HFFc6 (cell line): ENCODE results near the gene RABIF. TPM values are rescaled to one million over a fixed set of nuclear protein-coding genes. Genes with fewer than 3 reads are reported as not detected.

Source experiments
- DNase-seq: peaks from one replicate; pipeline ENCODE4 v3.0.0-alpha.2; 2018
- H3K27ac Mint-ChIP-seq: 2 replicates; pipeline ENCODE4 v1.8.0; 2020; ENCODE audit warnings: mild to moderate bottlenecking, mixed read lengths
- H3K27me3 Mint-ChIP-seq: 2 replicates; pipeline ENCODE4 v1.8.0; 2021; ENCODE audit warnings: mild to moderate bottlenecking, moderate library complexity, mixed read lengths; ENCODE audit not compliant: insufficient read depth
- H3K36me3 Mint-ChIP-seq: 2 replicates; pipeline ENCODE4 v1.8.0; 2021; ENCODE audit warnings: low read depth, mixed read lengths
- H3K4me1 Mint-ChIP-seq: 2 replicates; pipeline ENCODE4 v1.8.0; 2020; ENCODE audit warnings: low read depth, mixed read lengths
- H3K4me3 Mint-ChIP-seq: 2 replicates; pipeline ENCODE4 v1.8.0; 2020; ENCODE audit warnings: mild to moderate bottlenecking, moderate library complexity, mixed read lengths
- H3K9me3 Mint-ChIP-seq: 2 replicates; pipeline ENCODE4 v1.8.0; 2020; ENCODE audit warnings: mild to moderate bottlenecking, mixed read lengths
- total RNA-seq, 6 experiments: library from RNA; stranded (reverse); fragmentation: NEBNext Ultra II Directional; extraction: Animal tissue kit (Norgen Biotek cat#: 25700); gene quantifications; 2 replicates in 1 of 6; 3 replicates in 5 of 6; pipeline ENCODE4 v1.2.3, GENCODE V29; 2021
- TF ChIP-seq, protein P1 (sequence below): fragments of 200-600 bp; sonication (generic); IDR thresholded peaks from 2 replicates; pipeline ENCODE4 v1.5.0; 2021; ENCODE audit warnings: antibody characterized with exemption, mild to moderate bottlenecking

The RABIF gene
- total RNA-seq, 6 experiments from 2014 or later = 9.0 to 11.7 (median 10.9) TPM

DNA sequence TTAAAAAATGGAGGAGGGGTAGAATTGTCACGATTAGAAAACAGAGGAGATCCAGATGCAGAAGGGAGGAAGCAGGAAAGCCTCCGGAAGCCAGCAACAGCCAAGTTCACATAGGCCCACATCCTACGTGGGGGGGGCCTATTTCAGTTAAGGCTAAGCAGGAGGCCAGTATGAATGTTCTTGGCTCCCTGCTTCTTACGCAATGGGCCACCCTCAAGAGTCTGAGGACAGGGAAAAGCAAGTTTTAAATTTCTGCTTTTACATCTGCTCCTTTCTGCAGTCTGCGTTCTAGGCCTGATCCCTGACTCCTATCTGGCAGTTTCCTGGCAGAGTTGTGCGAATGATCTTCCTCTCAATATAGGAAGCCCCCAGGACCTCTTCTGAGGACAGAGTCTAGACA, 30.6 kb downstream of the RABIF start:
- TF ChIP-seq, protein P1, sequence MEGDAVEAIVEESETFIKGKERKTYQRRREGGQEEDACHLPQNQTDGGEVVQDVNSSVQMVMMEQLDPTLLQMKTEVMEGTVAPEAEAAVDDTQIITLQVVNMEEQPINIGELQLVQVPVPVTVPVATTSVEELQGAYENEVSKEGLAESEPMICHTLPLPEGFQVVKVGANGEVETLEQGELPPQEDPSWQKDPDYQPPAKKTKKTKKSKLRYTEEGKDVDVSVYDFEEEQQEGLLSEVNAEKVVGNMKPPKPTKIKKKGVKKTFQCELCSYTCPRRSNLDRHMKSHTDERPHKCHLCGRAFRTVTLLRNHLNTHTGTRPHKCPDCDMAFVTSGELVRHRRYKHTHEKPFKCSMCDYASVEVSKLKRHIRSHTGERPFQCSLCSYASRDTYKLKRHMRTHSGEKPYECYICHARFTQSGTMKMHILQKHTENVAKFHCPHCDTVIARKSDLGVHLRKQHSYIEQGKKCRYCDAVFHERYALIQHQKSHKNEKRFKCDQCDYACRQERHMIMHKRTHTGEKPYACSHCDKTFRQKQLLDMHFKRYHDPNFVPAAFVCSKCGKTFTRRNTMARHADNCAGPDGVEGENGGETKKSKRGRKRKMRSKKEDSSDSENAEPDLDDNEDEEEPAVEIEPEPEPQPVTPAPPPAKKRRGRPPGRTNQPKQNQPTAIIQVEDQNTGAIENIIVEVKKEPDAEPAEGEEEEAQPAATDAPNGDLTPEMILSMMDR = no peak
- Mint-ChIP-seq H3K4me1 (peaks cover 10% of the 10 kb centered on the region), H3K4me3 (no peak overlapping the region), H3K36me3 (no peaks in the 10 kb centered on the region), H3K27ac (no peak overlapping the region), H3K9me3 (no peaks in the 10 kb centered on the region), H3K27me3 (peaks cover 5% of the 10 kb centered on the region)
- DNase-seq = no peak

DNA sequence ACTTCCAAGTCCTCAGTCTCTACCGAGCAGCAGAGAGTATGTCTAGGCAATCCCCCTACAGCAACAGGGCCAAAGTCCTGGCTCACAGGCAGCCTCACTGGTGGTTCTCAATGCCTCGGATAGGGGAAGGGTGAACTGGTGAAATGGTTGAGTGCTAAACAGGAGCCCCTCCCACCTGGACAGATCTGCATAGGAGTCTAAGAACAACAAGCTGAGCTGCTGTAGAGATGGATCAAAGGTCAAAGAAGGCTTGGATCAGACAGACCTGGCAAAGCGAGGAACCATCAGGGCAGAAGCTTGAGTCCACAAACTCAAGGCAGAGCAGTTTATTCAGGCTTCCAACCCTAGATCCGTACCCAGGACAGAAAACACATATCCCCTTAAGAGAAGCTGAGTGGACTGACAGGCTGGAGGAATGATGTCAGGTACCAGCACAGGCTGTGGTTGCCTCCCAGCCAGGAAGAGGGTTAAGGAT, 31.8 kb downstream of the RABIF start:
- TF ChIP-seq, protein P1 = no peak
- no peaks in the 10 kb centered on the region for H3K9me3 Mint-ChIP-seq
- H3K4me1 Mint-ChIP-seq = peaks cover 7% of the 10 kb centered on the region
- H3K27ac Mint-ChIP-seq = no peak overlapping the region
- no peaks in the 10 kb centered on the region for H3K36me3 Mint-ChIP-seq
- peaks cover 5% of the 10 kb centered on the region for H3K27me3 Mint-ChIP-seq
- H3K4me3 Mint-ChIP-seq = no peak overlapping the region
- no peak for DNase-seq

DNA sequence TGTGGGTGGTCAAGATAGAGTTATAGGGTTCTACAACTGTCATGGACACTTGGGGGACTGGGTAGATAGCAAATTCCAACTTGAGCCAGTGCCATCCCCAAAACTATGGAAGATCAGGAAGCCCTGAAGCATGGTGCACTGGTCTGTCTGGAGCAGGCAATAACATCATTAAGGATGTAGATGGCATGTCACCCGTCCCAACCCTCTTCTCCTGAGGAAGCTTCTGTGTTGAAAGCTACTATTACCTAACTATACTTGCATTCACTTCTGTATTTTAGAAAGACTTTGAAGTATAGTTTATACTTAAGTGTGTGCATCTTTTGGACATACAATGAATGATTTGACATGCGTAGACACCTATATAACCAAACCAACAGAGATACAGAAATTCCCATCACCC, 32.9 kb downstream of the RABIF start:
- no peaks in the 10 kb centered on the region for H3K9me3 Mint-ChIP-seq

DNA sequence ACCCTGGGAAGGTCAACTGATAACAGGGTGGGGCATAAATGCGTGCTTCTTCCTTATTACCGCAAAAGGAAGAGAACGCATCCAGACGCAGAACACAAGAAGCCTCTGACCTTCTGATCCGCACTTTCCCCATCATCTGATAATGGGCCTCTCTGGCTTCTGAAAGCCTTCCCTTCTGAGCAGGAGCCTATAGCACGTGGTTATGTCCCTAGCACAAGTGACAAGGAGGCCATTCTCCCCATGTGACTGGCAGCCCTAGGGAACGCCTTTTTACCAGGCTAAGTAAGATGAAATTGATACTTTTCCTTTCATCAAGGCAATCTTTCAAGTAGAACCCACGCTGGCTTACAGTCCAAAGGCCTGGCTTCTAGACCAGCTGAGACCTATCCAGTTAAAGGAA, 34.2 kb downstream of the RABIF start:
- no peak for DNase-seq
- H3K27ac Mint-ChIP-seq = no peak overlapping the region
- TF ChIP-seq, protein P1 = no peak
- no peaks in the 10 kb centered on the region for H3K36me3 Mint-ChIP-seq
- no peaks in the 10 kb centered on the region for H3K4me1 Mint-ChIP-seq
- H3K4me3 Mint-ChIP-seq = no peak overlapping the region
- H3K27me3 Mint-ChIP-seq = peaks cover 5% of the 10 kb centered on the region
- no peaks in the 10 kb centered on the region for H3K9me3 Mint-ChIP-seq

More for the DNA sequence above, 32.9 kb downstream of the RABIF start:
- Mint-ChIP-seq H3K4me1 (no peaks in the 10 kb centered on the region), H3K4me3 (no peak overlapping the region), H3K27ac (no peak overlapping the region), H3K36me3 (no peaks in the 10 kb centered on the region), H3K27me3 (peaks cover 5% of the 10 kb centered on the region)
- TF ChIP-seq, protein P1 = no peak
- no peak for DNase-seq

DNA sequence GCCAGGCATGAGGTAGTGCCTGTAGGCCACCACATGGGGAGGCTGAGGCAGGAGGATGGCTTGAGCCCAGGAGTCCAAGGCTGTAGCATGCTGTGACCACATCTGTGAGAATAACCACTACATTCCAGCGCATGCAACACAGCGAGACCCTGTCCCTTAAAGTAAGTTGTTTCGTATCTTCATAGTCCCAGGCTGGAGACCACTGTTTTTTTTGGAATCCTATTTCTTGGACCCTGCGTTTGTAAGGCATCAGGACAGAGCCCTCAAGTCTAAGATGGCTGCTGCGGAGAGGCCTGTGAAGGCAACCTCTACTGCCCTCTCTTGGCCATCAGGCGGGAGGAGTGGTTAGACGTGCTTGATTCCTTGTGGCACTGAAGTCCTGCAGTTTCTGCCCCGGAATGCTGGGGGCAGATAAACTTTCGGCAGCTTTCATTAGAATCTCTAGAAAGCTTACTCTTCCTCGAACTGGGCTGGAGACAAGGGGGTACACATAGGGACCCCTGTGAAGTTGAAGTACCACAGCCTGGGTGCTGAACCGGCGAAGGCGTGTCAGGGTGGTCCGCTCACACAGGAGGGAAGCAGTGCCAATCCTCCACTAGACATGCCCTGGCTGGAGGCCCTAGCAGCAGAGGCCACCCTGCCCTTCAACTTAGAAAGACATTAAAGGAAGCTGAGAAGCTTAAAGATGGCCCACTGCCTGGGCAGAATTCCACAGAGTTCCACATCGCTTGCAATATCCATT, 36.6 kb downstream of the RABIF start:
- no peaks in the 10 kb centered on the region for H3K9me3 Mint-ChIP-seq
- no peaks in the 10 kb centered on the region for H3K36me3 Mint-ChIP-seq
- TF ChIP-seq, protein P1 = peak; percentile 73
- no peaks in the 10 kb centered on the region for H3K4me1 Mint-ChIP-seq
- H3K27me3 Mint-ChIP-seq = peaks cover 5% of the 10 kb centered on the region
- no peak overlapping the region for H3K4me3 Mint-ChIP-seq
- H3K27ac Mint-ChIP-seq = no peak overlapping the region
- DNase-seq = peak; percentile 52
